Upper lobe of left lung (tissue), 4 donors: ENCODE measurements around the gene NCMAP.

Experiments used
- EP300 ChIP-seq, 4 donors: sonication (generic); formaldehyde crosslinking; IDR thresholded peaks; one replicate each; pipeline ENCODE4 v1.5.1; 2017; ENCODE audit warnings: antibody characterized with exemption in 4 of 4, control low read depth in 2 of 4
- TF ChIP-seq, protein P1 (sequence below), 6 experiments: fragments of 450-650 bp in 4 of 6; fragments of 200-600 bp in 2 of 6; sonication (generic) in 2 of 6; IDR thresholded peaks; one replicate each; pipeline ENCODE4 v1.5.1; 2016 to 2019; ENCODE audit warnings: antibody characterized with exemption in 6 of 6

GRCh38 chr1:24567792-24568388 lies 12.0 kb downstream of the NCMAP start:
- TF ChIP-seq, protein P1, sequence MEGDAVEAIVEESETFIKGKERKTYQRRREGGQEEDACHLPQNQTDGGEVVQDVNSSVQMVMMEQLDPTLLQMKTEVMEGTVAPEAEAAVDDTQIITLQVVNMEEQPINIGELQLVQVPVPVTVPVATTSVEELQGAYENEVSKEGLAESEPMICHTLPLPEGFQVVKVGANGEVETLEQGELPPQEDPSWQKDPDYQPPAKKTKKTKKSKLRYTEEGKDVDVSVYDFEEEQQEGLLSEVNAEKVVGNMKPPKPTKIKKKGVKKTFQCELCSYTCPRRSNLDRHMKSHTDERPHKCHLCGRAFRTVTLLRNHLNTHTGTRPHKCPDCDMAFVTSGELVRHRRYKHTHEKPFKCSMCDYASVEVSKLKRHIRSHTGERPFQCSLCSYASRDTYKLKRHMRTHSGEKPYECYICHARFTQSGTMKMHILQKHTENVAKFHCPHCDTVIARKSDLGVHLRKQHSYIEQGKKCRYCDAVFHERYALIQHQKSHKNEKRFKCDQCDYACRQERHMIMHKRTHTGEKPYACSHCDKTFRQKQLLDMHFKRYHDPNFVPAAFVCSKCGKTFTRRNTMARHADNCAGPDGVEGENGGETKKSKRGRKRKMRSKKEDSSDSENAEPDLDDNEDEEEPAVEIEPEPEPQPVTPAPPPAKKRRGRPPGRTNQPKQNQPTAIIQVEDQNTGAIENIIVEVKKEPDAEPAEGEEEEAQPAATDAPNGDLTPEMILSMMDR (IDR thresholded peaks at IDR 0.05), result peak in 3 of 6 experiments; percentile 16 to 40 (median 18)
- TF ChIP-seq EP300 (IDR thresholded peaks at IDR 0.05), result no peak
